ENCODE data around the gene HELT.

Gene HELT

GRCh38 chr4:185028625-185029024, 10.3 kb downstream of the HELT start:
- DNase-seq (ENCODE audit: low spot score): no peak

GRCh38 chr4:185031611-185032010, 13.3 kb downstream of the HELT start:
- no peak for DNase-seq (ENCODE audit: low spot score)
- no peak for TF ChIP-seq CTCF (IDR thresholded peaks at IDR 0.05; ENCODE audit: extremely low read depth, missing control alignments)

More at GRCh38 chr4:185028625-185029024, 10.3 kb downstream of the HELT start:
- TF ChIP-seq CTCF (IDR thresholded peaks at IDR 0.05; ENCODE audit: extremely low read depth, missing control alignments): no peak

- no peak for DNase-seq (ENCODE audit: low spot score)
- TF ChIP-seq CTCF (IDR thresholded peaks at IDR 0.05; ENCODE audit: extremely low read depth, missing control alignments): no peak
These were observed 14.8 kb downstream of the HELT start for GRCh38 chr4:185033072-185033471.

- no peak for DNase-seq (ENCODE audit: low spot score)
These were observed 15.7 kb downstream of the HELT start for GRCh38 chr4:185033950-185034349.

GRCh38 chr4:185035284-185035683, 17.0 kb downstream of the HELT start:
- no peak for DNase-seq (ENCODE audit: low spot score)
- no peak for TF ChIP-seq CTCF (IDR thresholded peaks at IDR 0.05; ENCODE audit: extremely low read depth, missing control alignments)

More at GRCh38 chr4:185033950-185034349, 15.7 kb downstream of the HELT start:
- TF ChIP-seq CTCF (IDR thresholded peaks at IDR 0.05; ENCODE audit: extremely low read depth, missing control alignments): no peak

- no peak for DNase-seq (ENCODE audit: low spot score)
- no peak for TF ChIP-seq CTCF (IDR thresholded peaks at IDR 0.05; ENCODE audit: extremely low read depth, missing control alignments)
These were observed 17.7 kb downstream of the HELT start for GRCh38 chr4:185036019-185036418.

GRCh38 chr4:185036842-185037241, 18.6 kb downstream of the HELT start:
- TF ChIP-seq CTCF (IDR thresholded peaks at IDR 0.05; ENCODE audit: extremely low read depth, missing control alignments): no peak
- DNase-seq (ENCODE audit: low spot score): no peak

Data from GM20000 (cell line).